Endothelial cell (in vitro differentiated cells): ENCODE measurements around the gene CFI. TPM values are rescaled to one million over a fixed set of nuclear protein-coding genes. Genes with fewer than 3 reads are reported as not detected.

Experiments
- DNase-seq: peaks from one replicate; pipeline ENCODE4 v3.0.0; 2021; ENCODE audit warnings: low spot score
- H3K27ac Mint-ChIP-seq: one replicate; pipeline ENCODE4 v1.8.0; 2021; ENCODE audit warnings: mixed read lengths, inconsistent platforms; ENCODE audit not compliant: unreplicated experiment
- H3K27me3 Mint-ChIP-seq: one replicate; pipeline ENCODE4 v1.8.0; 2021; ENCODE audit warnings: mild to moderate bottlenecking, moderate library complexity, mixed read lengths, inconsistent platforms; ENCODE audit not compliant: unreplicated experiment
- H3K36me3 Mint-ChIP-seq: one replicate; pipeline ENCODE4 v1.8.0; 2021; ENCODE audit warnings: mild to moderate bottlenecking, low read depth, mixed read lengths, inconsistent platforms; ENCODE audit not compliant: unreplicated experiment
- H3K4me1 Mint-ChIP-seq: one replicate; pipeline ENCODE4 v1.8.0; 2021; ENCODE audit warnings: mild to moderate bottlenecking, mixed read lengths, inconsistent platforms; ENCODE audit not compliant: unreplicated experiment
- H3K4me3 Mint-ChIP-seq: one replicate; pipeline ENCODE4 v1.8.0; 2021; ENCODE audit warnings: mild to moderate bottlenecking, mixed read lengths, inconsistent platforms; ENCODE audit not compliant: unreplicated experiment
- H3K9me3 Mint-ChIP-seq: one replicate; pipeline ENCODE4 v1.8.0; 2021; ENCODE audit warnings: mixed read lengths, inconsistent platforms; ENCODE audit not compliant: unreplicated experiment
- CTCF ChIP-seq: fragments of 200-600 bp; sonication (generic); IDR thresholded peaks from one replicate; pipeline ENCODE4 v1.5.0; 2021; ENCODE audit warnings: antibody characterized with exemption; ENCODE audit not compliant: unreplicated experiment
- total RNA-seq: library from RNA; stranded (reverse); fragmentation: NEBNext Ultra II Directional; extraction: Animal tissue kit (Norgen Biotek cat#: 25700); gene quantifications from one replicate; pipeline ENCODE4 v1.2.1, GENCODE V29; 2021; ENCODE audit not compliant: unreplicated experiment

The CFI gene
- total RNA-seq, 1 donor from 2014 or later, result 2.6 TPM

GRCh38 chr4:109733728-109734127, 68.1 kb downstream of the CFI start:
- TF ChIP-seq CTCF, result no peak
- Mint-ChIP-seq H3K27me3 (peaks cover 4% of the 10 kb centered on the region), H3K27ac (no peak overlapping the region), H3K9me3 (no peaks in the 10 kb centered on the region), H3K4me3 (no peak overlapping the region), H3K36me3 (peaks cover 3% of the 10 kb centered on the region), H3K4me1 (peaks cover 9% of the 10 kb centered on the region)
- no peak for DNase-seq

GRCh38 chr4:109730619-109731545, 70.9 kb downstream of the CFI start:
- peak overlapping the region; percentile 90 for H3K4me3 Mint-ChIP-seq
- TF ChIP-seq CTCF, result no peak
- H3K27ac Mint-ChIP-seq, result peak overlapping the region; percentile 82
- no peak for DNase-seq
- peaks cover 3% of the 10 kb centered on the region for H3K27me3 Mint-ChIP-seq
- H3K4me1 Mint-ChIP-seq, result peaks cover 15% of the 10 kb centered on the region
- peaks cover 3% of the 10 kb centered on the region for H3K36me3 Mint-ChIP-seq
- H3K9me3 Mint-ChIP-seq, result no peaks in the 10 kb centered on the region

- peak within 1 kb of the TSS; percentile 82 for H3K27ac Mint-ChIP-seq
- DNase-seq, result peak; percentile 65
- TF ChIP-seq CTCF, result no peak
- H3K36me3 Mint-ChIP-seq, result peaks cover 3% of the 10 kb centered on the region
- H3K4me3 Mint-ChIP-seq, result peak within 1 kb of the TSS; percentile 92
- no peaks in the 10 kb centered on the region for H3K9me3 Mint-ChIP-seq
- peaks cover 3% of the 10 kb centered on the region for H3K27me3 Mint-ChIP-seq
- peaks cover 15% of the 10 kb centered on the region for H3K4me1 Mint-ChIP-seq
These were observed 71.8 kb downstream of the CFI start, which contains the start of gene PLA2G12A for GRCh38 chr4:109729718-109730618. TSS of gene PLA2G12A (minus strand) at chr4:109730070. CDS start at chr4:109729809, 261 bp downstream.

- Mint-ChIP-seq H3K4me1 (peaks cover 15% of the 10 kb centered on the region), H3K36me3 (peaks cover 2% of the 10 kb centered on the region), H3K9me3 (no peaks in the 10 kb centered on the region), H3K27me3 (peaks cover 3% of the 10 kb centered on the region), H3K4me3 (peak overlapping the region; percentile 92), H3K27ac (peak overlapping the region; percentile 52)
- DNase-seq, result no peak
- no peak for TF ChIP-seq CTCF
These were observed 72.6 kb downstream of the CFI start for GRCh38 chr4:109729117-109729717.
